Neural progenitor cell (in vitro differentiated cells): ENCODE measurements around the gene AANAT.

ENCODE experiments used
- EZH2 ChIP-seq: fragments of 200-600 bp; sonication (generic); IDR thresholded peaks from 2 replicates; pipeline ENCODE4 v1.6.1; 2017; ENCODE audit warnings: antibody characterized with exemption, mild to moderate bottlenecking, moderate library complexity
- EZH2phosphoT487 ChIP-seq: fragments of 200-600 bp; sonication (generic); IDR thresholded peaks from 2 replicates; pipeline ENCODE4 v1.6.1; 2017; ENCODE audit warnings: antibody characterized with exemption
- TF ChIP-seq, protein P1 (sequence below): fragments of 200-600 bp; sonication (generic); IDR thresholded peaks from 2 replicates; pipeline ENCODE4 v1.5.1; 2017; ENCODE audit warnings: antibody characterized with exemption, mild to moderate bottlenecking

DNA sequence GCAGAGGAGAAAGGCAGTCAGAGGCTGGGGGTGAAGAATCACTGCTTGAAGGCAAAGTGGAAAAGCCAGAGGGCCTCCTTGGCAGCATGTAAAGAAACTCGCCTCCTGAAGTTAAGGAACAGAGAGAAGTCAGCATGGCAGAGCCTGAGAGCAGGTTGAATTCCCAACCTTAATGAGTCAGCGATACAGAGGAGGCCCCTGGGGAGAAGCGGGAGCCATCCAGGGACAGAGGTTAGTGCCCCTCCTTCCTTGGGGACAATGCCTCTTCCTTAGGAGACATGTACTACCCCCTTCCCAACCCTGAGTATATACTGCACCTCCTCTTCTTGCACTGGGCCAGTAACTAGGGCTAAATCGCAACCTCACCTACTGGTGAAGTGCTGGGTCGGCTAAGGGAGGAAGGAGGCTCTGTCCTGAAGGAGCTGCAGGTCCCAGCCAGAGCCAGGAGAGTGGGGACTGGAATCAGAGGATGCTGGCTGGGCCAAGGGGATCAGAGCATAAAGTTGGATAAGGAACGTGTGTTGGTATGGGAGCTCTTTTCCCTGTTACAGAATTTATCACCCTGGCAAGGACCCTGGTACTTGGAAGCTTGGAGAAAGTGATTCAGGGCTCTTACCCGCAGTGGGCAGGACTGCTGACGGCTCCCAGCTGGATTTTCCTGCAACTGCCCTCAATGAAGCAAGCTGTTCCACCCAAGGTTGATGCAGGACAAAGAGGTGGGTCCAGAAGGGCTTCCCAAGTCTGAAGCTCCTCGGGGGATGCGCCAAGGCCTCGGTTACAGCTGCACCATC lies 5.4 kb upstream of the AANAT start:
- TF ChIP-seq, protein P1, sequence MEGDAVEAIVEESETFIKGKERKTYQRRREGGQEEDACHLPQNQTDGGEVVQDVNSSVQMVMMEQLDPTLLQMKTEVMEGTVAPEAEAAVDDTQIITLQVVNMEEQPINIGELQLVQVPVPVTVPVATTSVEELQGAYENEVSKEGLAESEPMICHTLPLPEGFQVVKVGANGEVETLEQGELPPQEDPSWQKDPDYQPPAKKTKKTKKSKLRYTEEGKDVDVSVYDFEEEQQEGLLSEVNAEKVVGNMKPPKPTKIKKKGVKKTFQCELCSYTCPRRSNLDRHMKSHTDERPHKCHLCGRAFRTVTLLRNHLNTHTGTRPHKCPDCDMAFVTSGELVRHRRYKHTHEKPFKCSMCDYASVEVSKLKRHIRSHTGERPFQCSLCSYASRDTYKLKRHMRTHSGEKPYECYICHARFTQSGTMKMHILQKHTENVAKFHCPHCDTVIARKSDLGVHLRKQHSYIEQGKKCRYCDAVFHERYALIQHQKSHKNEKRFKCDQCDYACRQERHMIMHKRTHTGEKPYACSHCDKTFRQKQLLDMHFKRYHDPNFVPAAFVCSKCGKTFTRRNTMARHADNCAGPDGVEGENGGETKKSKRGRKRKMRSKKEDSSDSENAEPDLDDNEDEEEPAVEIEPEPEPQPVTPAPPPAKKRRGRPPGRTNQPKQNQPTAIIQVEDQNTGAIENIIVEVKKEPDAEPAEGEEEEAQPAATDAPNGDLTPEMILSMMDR, result no peak
- TF ChIP-seq EZH2 (no peak), EZH2phosphoT487 (no peak)
